Activated CD8-positive, alpha-beta T cell treated with anti-CD3 and anti-CD28 coated beads for 36 hours (primary cell): ENCODE results near the gene PLA2G2F. TPM values are rescaled to one million over a fixed set of nuclear protein-coding genes. Genes with fewer than 3 reads are reported as not detected.

Experiments used
- ATAC-seq: fragments of 200-7000 bp; cut with Tn5 transposase; one replicate; pipeline ENCODE4 v1.10.0; 2021; ENCODE audit warnings: mild to moderate bottlenecking, moderate library complexity
- CTCF ChIA-PET: fragments of 350-600 bp; sonication (Branson Sonifier 250); formaldehyde crosslinking; loops from one replicate; lab custom pipeline; 2021; ENCODE audit warnings: antibody characterized with exemption; lab: Charles Lee
- POLR2A ChIA-PET: fragments of 350-600 bp; sonication (Branson Sonifier 250); formaldehyde crosslinking; loops from one replicate; lab custom pipeline; 2021; ENCODE audit warnings: antibody characterized with exemption; lab: Charles Lee
- DNase-seq: peaks from one replicate; pipeline ENCODE4 v3.0.0-alpha.2; 2020
- H3K27ac Mint-ChIP-seq: one replicate; pipeline ENCODE4 v1.8.0; 2021; ENCODE audit warnings: mild to moderate bottlenecking, mixed read lengths
- H3K27me3 Mint-ChIP-seq: one replicate; pipeline ENCODE4 v1.8.0; 2021; ENCODE audit warnings: mixed read lengths
- H3K36me3 Mint-ChIP-seq: one replicate; pipeline ENCODE4 v1.8.0; 2021; ENCODE audit warnings: low read depth, mixed read lengths
- H3K4me1 Mint-ChIP-seq: one replicate; pipeline ENCODE4 v1.8.0; 2021; ENCODE audit warnings: low read depth, mixed read lengths
- H3K4me3 Mint-ChIP-seq: one replicate; pipeline ENCODE4 v1.8.0; 2021; ENCODE audit warnings: mild to moderate bottlenecking, moderate library complexity, mixed read lengths
- H3K9me3 Mint-ChIP-seq: one replicate; pipeline ENCODE4 v1.8.0; 2021; ENCODE audit warnings: mixed read lengths
- CTCF ChIP-seq: fragments of 200-600 bp; IDR thresholded peaks from one replicate; pipeline ENCODE4 v1.8.0; 2022; ENCODE audit warnings: antibody characterized with exemption, mild to moderate bottlenecking
- intact Hi-C: fragments of 100-400 bp; cut with micrococcal nuclease; formaldehyde crosslinking; loops from one replicate; pipeline ENCODE4 v1.10.0; 2022
- total RNA-seq, 2 experiments: library from RNA; stranded (reverse); gene quantifications; one replicate each; pipeline ENCODE4 v1.2.3, GENCODE V29; 2021

PLA2G2F gene
- total RNA-seq, 2 experiments from 2014 or later: not detected

DNA sequence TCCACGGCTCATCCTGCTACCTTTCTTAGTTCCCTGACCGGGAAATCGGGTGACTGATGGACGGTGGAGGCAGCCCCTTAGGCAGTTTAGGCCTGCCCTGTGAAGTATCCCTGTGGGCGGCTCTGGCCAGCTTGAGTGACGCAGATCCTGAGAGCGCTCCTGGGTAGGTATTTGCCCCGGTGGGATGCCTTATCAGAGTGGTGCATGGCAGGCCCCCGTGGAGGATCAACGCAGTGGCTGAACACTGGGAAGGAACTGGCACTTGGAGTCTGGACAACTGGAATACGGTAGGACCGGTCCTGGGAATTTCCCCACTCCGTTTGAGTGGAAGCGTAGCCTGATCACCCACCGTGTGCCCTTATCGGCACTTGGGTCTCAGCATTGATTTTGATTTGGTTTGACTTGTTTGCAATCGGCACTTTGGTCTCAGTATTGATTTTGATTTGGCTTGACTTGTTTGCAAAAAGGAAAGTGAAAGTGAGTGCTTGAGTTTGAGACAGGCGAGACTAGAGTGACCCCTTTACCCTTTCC, 15.2 kb downstream of the PLA2G2F start:
- Mint-ChIP-seq H3K4me3 (no peak overlapping the region), H3K36me3 (no peaks in the 10 kb centered on the region), H3K4me1 (peaks cover 10% of the 10 kb centered on the region), H3K9me3 (peaks cover 5% of the 10 kb centered on the region), H3K27me3 (peaks cover 1% of the 10 kb centered on the region), H3K27ac (peak overlapping the region; percentile 22)
- ATAC-seq: no peak
- ChIA-PET CTCF (interaction anchor here (3.2 to 6.0 kb wide), 2 partner anchors 8 to 40 kb away, joined by 19 to 46 read pairs; no protein-coding TSS in a partner anchor), POLR2A (no interaction called here)
- no peak for DNase-seq
- intact Hi-C loops: loop anchor here (5.0 kb wide), 2 partner anchors 52 to 237 kb away; no protein-coding TSS in a partner anchor
- no peak for TF ChIP-seq CTCF

DNA sequence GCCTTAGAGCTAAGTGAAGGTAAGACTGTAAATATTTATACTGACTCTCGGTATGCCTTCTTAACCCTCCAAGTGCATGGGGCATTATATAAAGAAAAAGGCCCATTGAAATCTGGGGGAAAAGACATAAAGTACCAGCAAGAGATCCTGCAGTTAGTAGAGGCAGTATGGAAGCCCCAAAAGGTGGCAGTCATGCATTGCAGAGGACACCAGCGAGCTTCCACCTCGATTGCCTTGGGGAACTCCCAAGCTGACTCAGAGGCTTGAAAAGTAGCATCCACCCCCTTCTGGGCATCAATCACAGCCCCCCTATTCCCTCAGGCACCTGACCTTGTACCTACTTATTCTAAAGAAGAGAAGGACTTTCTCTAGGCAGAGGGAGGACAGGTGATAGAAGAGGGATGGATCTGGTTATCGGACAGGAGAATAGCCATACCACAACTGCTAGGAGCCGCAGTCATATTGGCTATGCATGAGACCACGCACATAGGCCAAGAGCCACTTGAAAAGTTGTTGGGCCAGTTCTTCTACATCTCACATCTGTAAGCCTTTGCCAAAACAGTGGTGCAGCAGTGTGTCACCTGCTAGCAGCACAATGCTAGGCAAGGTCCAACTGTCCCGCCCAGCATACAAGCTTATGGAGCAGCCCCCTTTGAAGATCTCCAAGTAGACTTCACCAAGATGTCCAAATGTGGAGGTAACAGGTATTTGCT, 19.4 kb downstream of the PLA2G2F start:
- ChIA-PET CTCF (interaction anchor here (0.9 to 3.7 kb wide), 6 partner anchors 31 to 271 kb away, joined by 3 to 33 read pairs (median 4); no protein-coding TSS in a partner anchor), POLR2A (no interaction called here)

GRCh38 chr1:20160034-20160433, 20.9 kb downstream of the PLA2G2F start:
- ATAC-seq (no peak), DNase-seq (no peak)
- ChIA-PET CTCF (no interaction called here), POLR2A (no interaction called here)
- intact Hi-C loops: loop anchor here (5.0 kb wide), 1 partner anchor 37 kb away; no protein-coding TSS in a partner anchor
- H3K9me3 Mint-ChIP-seq: peaks cover 42% of the 10 kb centered on the region
- peaks cover 7% of the 10 kb centered on the region for H3K36me3 Mint-ChIP-seq
- no peak overlapping the region for H3K4me3 Mint-ChIP-seq
- H3K4me1 Mint-ChIP-seq: no peaks in the 10 kb centered on the region
- H3K27me3 Mint-ChIP-seq: no peaks in the 10 kb centered on the region
- H3K27ac Mint-ChIP-seq: no peak overlapping the region
- TF ChIP-seq CTCF: no peak

More for the DNA sequence above, 19.4 kb downstream of the PLA2G2F start:
- intact Hi-C loops: no loop called here
- Mint-ChIP-seq H3K36me3 (peaks cover 7% of the 10 kb centered on the region), H3K27ac (no peak overlapping the region), H3K4me1 (peaks cover 8% of the 10 kb centered on the region), H3K9me3 (peaks cover 35% of the 10 kb centered on the region), H3K4me3 (no peak overlapping the region), H3K27me3 (no peaks in the 10 kb centered on the region)
- peak; percentile 63 for DNase-seq
- no peak for ATAC-seq
- TF ChIP-seq CTCF: no peak

- Mint-ChIP-seq H3K9me3 (peaks cover 39% of the 10 kb centered on the region), H3K27ac (no peak overlapping the region), H3K27me3 (peaks cover 2% of the 10 kb centered on the region), H3K4me1 (no peaks in the 10 kb centered on the region), H3K36me3 (peaks cover 7% of the 10 kb centered on the region), H3K4me3 (no peak overlapping the region)
- no peak for TF ChIP-seq CTCF
- no peak for ATAC-seq
- ChIA-PET CTCF (interaction anchor here (1.1 to 6.4 kb wide), 5 partner anchors 13 to 282 kb away, joined by 3 to 57 read pairs (median 5); no protein-coding TSS in a partner anchor), POLR2A (no interaction called here)
- DNase-seq: no peak
- intact Hi-C loops: loop anchor here (5.0 kb wide), 1 partner anchor 33 kb away; no protein-coding TSS in a partner anchor
These were observed 25.6 kb downstream of the PLA2G2F start for GRCh38 chr1:20164694-20165202.
